WTC11 (cell line): ENCODE results near the gene CENPT.

Experiments used
- ZNF121 ChIP-seq: sonication (generic); formaldehyde crosslinking; IDR thresholded peaks from 2 replicates; pipeline ENCODE4 v1.8.0; 2023; ENCODE audit warnings: missing genetic modification reagents
- ZNF138 ChIP-seq: sonication (generic); formaldehyde crosslinking; conservative IDR thresholded peaks from 2 replicates; pipeline ENCODE4 v1.8.1; 2022; ENCODE audit warnings: mild to moderate bottlenecking, moderate library complexity, missing genetic modification reagents
- ZNF317 ChIP-seq: sonication (generic); formaldehyde crosslinking; IDR thresholded peaks from 2 replicates; pipeline ENCODE4 v1.8.1; 2023; ENCODE audit warnings: low read depth, mild to moderate bottlenecking, moderate library complexity, missing genetic modification reagents, borderline replicate concordance
- TF ChIP-seq, protein P1 (sequence below): fragments of 200-600 bp; IDR thresholded peaks from 2 replicates; pipeline ENCODE4 v1.8.0; 2022; ENCODE audit warnings: antibody characterized with exemption

- TF ChIP-seq, protein P1, sequence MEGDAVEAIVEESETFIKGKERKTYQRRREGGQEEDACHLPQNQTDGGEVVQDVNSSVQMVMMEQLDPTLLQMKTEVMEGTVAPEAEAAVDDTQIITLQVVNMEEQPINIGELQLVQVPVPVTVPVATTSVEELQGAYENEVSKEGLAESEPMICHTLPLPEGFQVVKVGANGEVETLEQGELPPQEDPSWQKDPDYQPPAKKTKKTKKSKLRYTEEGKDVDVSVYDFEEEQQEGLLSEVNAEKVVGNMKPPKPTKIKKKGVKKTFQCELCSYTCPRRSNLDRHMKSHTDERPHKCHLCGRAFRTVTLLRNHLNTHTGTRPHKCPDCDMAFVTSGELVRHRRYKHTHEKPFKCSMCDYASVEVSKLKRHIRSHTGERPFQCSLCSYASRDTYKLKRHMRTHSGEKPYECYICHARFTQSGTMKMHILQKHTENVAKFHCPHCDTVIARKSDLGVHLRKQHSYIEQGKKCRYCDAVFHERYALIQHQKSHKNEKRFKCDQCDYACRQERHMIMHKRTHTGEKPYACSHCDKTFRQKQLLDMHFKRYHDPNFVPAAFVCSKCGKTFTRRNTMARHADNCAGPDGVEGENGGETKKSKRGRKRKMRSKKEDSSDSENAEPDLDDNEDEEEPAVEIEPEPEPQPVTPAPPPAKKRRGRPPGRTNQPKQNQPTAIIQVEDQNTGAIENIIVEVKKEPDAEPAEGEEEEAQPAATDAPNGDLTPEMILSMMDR, result no peak
- TF ChIP-seq ZNF138 (CRISPR knock-in tag) (no peak), ZNF121 (CRISPR knock-in tag) (no peak), ZNF317 (no peak)
Measured at GRCh38 chr16:67780847-67781564, 66.5 kb downstream of the CENPT start.
